ENCODE data around the gene ARL4A. TPM values are rescaled to one million over a fixed set of nuclear protein-coding genes. Genes with fewer than 3 reads are reported as not detected.

ARL4A gene
- total RNA-seq, 1 donor from 2014 or later = 34.9 TPM

- DNase-seq (ENCODE audit: low spot score) = no peak
These were observed 11.9 kb downstream of the ARL4A start for GRCh38 chr7:12699299-12699698.

- no peak for DNase-seq (ENCODE audit: low spot score)
These were observed 14.0 kb downstream of the ARL4A start for GRCh38 chr7:12701433-12701832.

- no peak for DNase-seq (ENCODE audit: low spot score)
These were observed 16.4 kb downstream of the ARL4A start for GRCh38 chr7:12703881-12704280.

GRCh38 chr7:12705878-12706277 lies 18.4 kb downstream of the ARL4A start:
- DNase-seq (ENCODE audit: low spot score) = no peak

GRCh38 chr7:12706900-12707536 lies 19.6 kb downstream of the ARL4A start:
- no peak for DNase-seq (ENCODE audit: low spot score)

GRCh38 chr7:12708314-12708713 lies 20.9 kb downstream of the ARL4A start:
- DNase-seq (ENCODE audit: low spot score) = no peak

GRCh38 chr7:12709726-12710502 lies 22.5 kb downstream of the ARL4A start:
- no peak for DNase-seq (ENCODE audit: low spot score)

- DNase-seq (ENCODE audit: low spot score) = no peak
These were observed 23.7 kb downstream of the ARL4A start for GRCh38 chr7:12711124-12711523.

- no peak for DNase-seq (ENCODE audit: low spot score)
These were observed 24.8 kb downstream of the ARL4A start for GRCh38 chr7:12712236-12712635.

- DNase-seq (ENCODE audit: low spot score) = no peak
These were observed 26.4 kb downstream of the ARL4A start for GRCh38 chr7:12713625-12714378.

GRCh38 chr7:12714379-12714737 lies 26.9 kb downstream of the ARL4A start:
- no peak for DNase-seq (ENCODE audit: low spot score)

GRCh38 chr7:12715372-12716133 lies 28.1 kb downstream of the ARL4A start:
- no peak for DNase-seq (ENCODE audit: low spot score)

GRCh38 chr7:12716134-12716681 lies 28.8 kb downstream of the ARL4A start:
- no peak for DNase-seq (ENCODE audit: low spot score)

GRCh38 chr7:12716722-12717121 lies 29.3 kb downstream of the ARL4A start:
- no peak for DNase-seq (ENCODE audit: low spot score)

- no peak for DNase-seq (ENCODE audit: low spot score)
These were observed 31.9 kb downstream of the ARL4A start for GRCh38 chr7:12719141-12719919.

- no peak for DNase-seq (ENCODE audit: low spot score)
These were observed 32.8 kb downstream of the ARL4A start for GRCh38 chr7:12719981-12720865.

GRCh38 chr7:12721286-12721830 lies 33.9 kb downstream of the ARL4A start:
- DNase-seq (ENCODE audit: low spot score) = no peak

GRCh38 chr7:12722136-12722535 lies 34.7 kb downstream of the ARL4A start:
- no peak for DNase-seq (ENCODE audit: low spot score)

All from mesenteric fat pad (tissue), 1 donor.